WTC11 (cell line): ENCODE data around the gene LIMA1. TPM values are rescaled to one million over a fixed set of nuclear protein-coding genes. Genes with fewer than 3 reads are reported as not detected.

Experiments
- ATAC-seq: fragments of 200-7000 bp; cut with Tn5 transposase; 2 replicates; pipeline ENCODE4 v1.10.0; 2021; ENCODE audit warnings: mild to moderate bottlenecking, moderate library complexity
- CTCF ChIA-PET: fragments of 300-600 bp; sonication (Branson Sonifier 250); formaldehyde crosslinking; loops from one replicate; lab custom pipeline; 2021; ENCODE audit warnings: antibody characterized with exemption; lab: Charles Lee
- POLR2A ChIA-PET: fragments of 350-600 bp; sonication (Branson Sonifier 250); formaldehyde crosslinking; loops from one replicate; lab custom pipeline; 2021; ENCODE audit warnings: antibody characterized with exemption; lab: Charles Lee
- DNase-seq: peaks from one replicate; pipeline ENCODE4 v3.0.0; 2021; ENCODE audit warnings: low spot score
- H3K27ac Mint-ChIP-seq: 2 replicates; pipeline ENCODE4 v1.8.0; 2021; ENCODE audit warnings: mixed read lengths
- H3K27me3 Mint-ChIP-seq: 2 replicates; pipeline ENCODE4 v1.8.0; 2021; ENCODE audit warnings: low read depth, mild to moderate bottlenecking, moderate library complexity, mixed read lengths
- H3K36me3 Mint-ChIP-seq: 2 replicates; pipeline ENCODE4 v1.8.0; 2021; ENCODE audit warnings: mixed read lengths
- H3K4me1 Mint-ChIP-seq: 2 replicates; pipeline ENCODE4 v1.8.0; 2022; ENCODE audit warnings: mixed read lengths
- H3K4me3 Mint-ChIP-seq: 2 replicates; pipeline ENCODE4 v1.8.0; 2021; ENCODE audit warnings: mild to moderate bottlenecking, moderate library complexity, mixed read lengths
- H3K9me3 Mint-ChIP-seq: 2 replicates; pipeline ENCODE4 v1.8.0; 2021; ENCODE audit warnings: mixed read lengths
- AR ChIP-seq: fragments of 250-450 bp; sonication (Bioruptor Pico); IDR thresholded peaks from 2 replicates; pipeline ENCODE4 v1.9.0; 2021; ENCODE audit warnings: mild to moderate bottlenecking
- CBFB ChIP-seq: sonication (generic); formaldehyde crosslinking; IDR thresholded peaks from 2 replicates; pipeline ENCODE4 v1.8.1; 2022; ENCODE audit warnings: mild to moderate bottlenecking, low read depth, missing genetic modification reagents
- ELF4 ChIP-seq: sonication (generic); formaldehyde crosslinking; IDR thresholded peaks from 2 replicates; pipeline ENCODE4 v1.8.1; 2022; ENCODE audit warnings: low read depth, mild to moderate bottlenecking, moderate library complexity, missing genetic modification reagents
- ERG ChIP-seq: fragments of 250-450 bp; sonication (Bioruptor Pico); IDR thresholded peaks from 2 replicates; pipeline ENCODE4 v1.8.0; 2021; ENCODE audit warnings: mild to moderate bottlenecking
- ETV6 ChIP-seq: sonication (generic); formaldehyde crosslinking; IDR thresholded peaks from 2 replicates; pipeline ENCODE4 v1.8.1; 2022; ENCODE audit warnings: mild to moderate bottlenecking, missing genetic modification reagents
- GTF2I ChIP-seq: fragments of 250-450 bp; sonication (Bioruptor Pico); conservative IDR thresholded peaks from 2 replicates; pipeline ENCODE4 v1.4.0; 2021; ENCODE audit warnings: mild to moderate bottlenecking
- JAZF1 ChIP-seq: fragments of 250-450 bp; sonication (Bioruptor Pico); IDR thresholded peaks from 2 replicates; pipeline ENCODE4 v1.9.0; 2021; ENCODE audit warnings: moderate library complexity, mild to moderate bottlenecking, inconsistent platforms
- MYBL2 ChIP-seq: sonication (generic); formaldehyde crosslinking; IDR thresholded peaks from 2 replicates; pipeline ENCODE4 v1.8.1; 2023; ENCODE audit warnings: mild to moderate bottlenecking, moderate library complexity, missing genetic modification reagents
- NFATC4 ChIP-seq: fragments of 250-450 bp; sonication (Bioruptor Pico); IDR thresholded peaks from 2 replicates; pipeline ENCODE4 v1.9.0; 2021; ENCODE audit warnings: mild to moderate bottlenecking
- NFYB ChIP-seq: sonication (generic); formaldehyde crosslinking; conservative IDR thresholded peaks from 2 replicates; pipeline ENCODE4 v1.8.0; 2022; ENCODE audit warnings: low read depth, missing genetic modification reagents
- PRDM15 ChIP-seq: sonication (generic); formaldehyde crosslinking; IDR thresholded peaks from 2 replicates; pipeline ENCODE4 v1.8.0; 2022; ENCODE audit warnings: missing genetic modification reagents
- SMAD3 ChIP-seq: sonication (generic); formaldehyde crosslinking; IDR thresholded peaks from 2 replicates; pipeline ENCODE4 v1.8.0; 2022; ENCODE audit warnings: missing genetic modification reagents, mild to moderate bottlenecking, borderline replicate concordance
- TEAD4 ChIP-seq: sonication (generic); formaldehyde crosslinking; IDR thresholded peaks from 2 replicates; pipeline ENCODE4 v1.8.0; 2022; ENCODE audit warnings: mild to moderate bottlenecking, missing genetic modification reagents
- ZNF317 ChIP-seq: sonication (generic); formaldehyde crosslinking; IDR thresholded peaks from 2 replicates; pipeline ENCODE4 v1.8.1; 2023; ENCODE audit warnings: low read depth, mild to moderate bottlenecking, moderate library complexity, missing genetic modification reagents, borderline replicate concordance
- ZNF416 ChIP-seq: fragments of 250-450 bp; sonication (Bioruptor Pico); IDR thresholded peaks from 2 replicates; pipeline ENCODE4 v1.9.0; 2021; ENCODE audit warnings: mild to moderate bottlenecking, inconsistent platforms
- total RNA-seq: library from RNA; stranded (reverse); gene quantifications from 3 replicates; pipeline ENCODE4 v1.2.3, GENCODE V29; 2021
- TF ChIP-seq, protein P1 (sequence below): fragments of 250-450 bp; sonication (Bioruptor Pico); IDR thresholded peaks from 2 replicates; pipeline ENCODE4 v1.9.0; 2021; ENCODE audit warnings: moderate library complexity, mild to moderate bottlenecking, inconsistent platforms, borderline replicate concordance
- TF ChIP-seq, protein P2 (sequence below): sonication (generic); formaldehyde crosslinking; conservative IDR thresholded peaks from 2 replicates; pipeline ENCODE4 v1.8.1; 2023; ENCODE audit warnings: mild to moderate bottlenecking, low read depth, missing genetic modification reagents, moderate library complexity

LIMA1 gene
- total RNA-seq, 1 experiment from 2014 or later, result 41.2 TPM

GRCh38 chr12:50164963-50165362, 118.4 kb downstream of the LIMA1 start:
- DNase-seq, result no peak
- TF ChIP-seq AR (CRISPR knock-in tag) (no peak), ETV6 (CRISPR knock-in tag) (no peak), GTF2I (no peak), NFATC4 (CRISPR knock-in tag) (no peak), ERG (no peak), ZNF317 (CRISPR knock-in tag) (no peak), CBFB (CRISPR knock-in tag) (no peak), PRDM15 (CRISPR knock-in tag) (no peak), ELF4 (no peak), TEAD4 (CRISPR knock-in tag) (no peak), MYBL2 (CRISPR knock-in tag) (no peak), NFYB (CRISPR knock-in tag) (no peak), ZNF416 (CRISPR knock-in tag) (no peak), SMAD3 (no peak), JAZF1 (CRISPR knock-in tag) (no peak)
- TF ChIP-seq, protein P1, sequence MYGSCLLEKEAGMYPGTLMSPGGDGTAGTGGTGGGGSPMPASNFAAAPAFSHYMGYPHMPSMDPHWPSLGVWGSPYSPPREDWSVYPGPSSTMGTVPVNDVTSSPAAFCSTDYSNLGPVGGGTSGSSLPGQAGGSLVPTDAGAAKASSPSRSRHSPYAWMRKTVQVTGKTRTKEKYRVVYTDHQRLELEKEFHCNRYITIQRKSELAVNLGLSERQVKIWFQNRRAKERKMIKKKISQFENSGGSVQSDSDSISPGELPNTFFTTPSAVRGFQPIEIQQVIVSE (CRISPR knock-in tag), result no peak
- TF ChIP-seq, protein P2, sequence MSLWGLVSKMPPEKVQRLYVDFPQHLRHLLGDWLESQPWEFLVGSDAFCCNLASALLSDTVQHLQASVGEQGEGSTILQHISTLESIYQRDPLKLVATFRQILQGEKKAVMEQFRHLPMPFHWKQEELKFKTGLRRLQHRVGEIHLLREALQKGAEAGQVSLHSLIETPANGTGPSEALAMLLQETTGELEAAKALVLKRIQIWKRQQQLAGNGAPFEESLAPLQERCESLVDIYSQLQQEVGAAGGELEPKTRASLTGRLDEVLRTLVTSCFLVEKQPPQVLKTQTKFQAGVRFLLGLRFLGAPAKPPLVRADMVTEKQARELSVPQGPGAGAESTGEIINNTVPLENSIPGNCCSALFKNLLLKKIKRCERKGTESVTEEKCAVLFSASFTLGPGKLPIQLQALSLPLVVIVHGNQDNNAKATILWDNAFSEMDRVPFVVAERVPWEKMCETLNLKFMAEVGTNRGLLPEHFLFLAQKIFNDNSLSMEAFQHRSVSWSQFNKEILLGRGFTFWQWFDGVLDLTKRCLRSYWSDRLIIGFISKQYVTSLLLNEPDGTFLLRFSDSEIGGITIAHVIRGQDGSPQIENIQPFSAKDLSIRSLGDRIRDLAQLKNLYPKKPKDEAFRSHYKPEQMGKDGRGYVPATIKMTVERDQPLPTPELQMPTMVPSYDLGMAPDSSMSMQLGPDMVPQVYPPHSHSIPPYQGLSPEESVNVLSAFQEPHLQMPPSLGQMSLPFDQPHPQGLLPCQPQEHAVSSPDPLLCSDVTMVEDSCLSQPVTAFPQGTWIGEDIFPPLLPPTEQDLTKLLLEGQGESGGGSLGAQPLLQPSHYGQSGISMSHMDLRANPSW (CRISPR knock-in tag), result no peak
- TF ChIP-seq, all 79 proteins: peak for 0
- ATAC-seq, result no peak
- Mint-ChIP-seq H3K36me3 (peaks cover 10% of the 10 kb centered on the region), H3K9me3 (peaks cover 2% of the 10 kb centered on the region), H3K4me3 (peak overlapping the region; percentile 87), H3K4me1 (peaks cover 27% of the 10 kb centered on the region), H3K27ac (peak overlapping the region; percentile 93), H3K27me3 (no peaks in the 10 kb centered on the region)
- CTCF ChIA-PET, result interaction anchor here (0.7 to 4.2 kb wide), 3 partner anchors 53 to 198 kb away, joined by 3 to 111 read pairs (median 3); partner anchors contain the start of gene COX14
- POLR2A ChIA-PET, result interaction anchor here (0.7 kb wide), 1 partner anchor 26 kb away, joined by 3 read pairs; no protein-coding TSS in a partner anchor
